ELR (cell line): ENCODE measurements around the gene DENND1C.
"Not testable (repeated sequence)": the region's sequence is repeated elsewhere in the genome, so short reads cannot be mapped to it uniquely, and the experiment has no call there.

ENCODE experiments used
- DNase-seq: peaks from one replicate; pipeline ENCODE4 v3.0.0-alpha.2; 2015; ENCODE audit warnings: low read depth

DENND1C gene

GRCh38 chr19:6453951-6454565 lies 27.5 kb downstream of the DENND1C start:
- no peak for DNase-seq

- DNase-seq, result no peak
These were observed 28.7 kb downstream of the DENND1C start for GRCh38 chr19:6452899-6453298.

- DNase-seq, result no peak
These were observed 29.4 kb downstream of the DENND1C start for GRCh38 chr19:6452223-6452614.

- no peak for DNase-seq
These were observed 29.9 kb downstream of the DENND1C start for GRCh38 chr19:6451583-6452222.

GRCh38 chr19:6450166-6450565 lies 31.4 kb downstream of the DENND1C start:
- no peak for DNase-seq

GRCh38 chr19:6448045-6448444 lies 33.5 kb downstream of the DENND1C start:
- DNase-seq, result no peak

GRCh38 chr19:6446452-6446851 lies 35.1 kb downstream of the DENND1C start:
- DNase-seq, result no peak

GRCh38 chr19:6443986-6444385 lies 37.6 kb downstream of the DENND1C start:
- DNase-seq, result no peak

GRCh38 chr19:6442087-6442688 lies 39.4 kb downstream of the DENND1C start:
- DNase-seq, result no peak

GRCh38 chr19:6440905-6441304 lies 40.7 kb downstream of the DENND1C start:
- DNase-seq, result no peak

- DNase-seq, result no peak
These were observed 41.8 kb downstream of the DENND1C start for GRCh38 chr19:6439743-6440142.

- DNase-seq, result no peak
These were observed 47.9 kb downstream of the DENND1C start, which contains the start of gene SLC25A41 for GRCh38 chr19:6433663-6434062. TSS of gene SLC25A41 (minus strand) at chr19:6433763. CDS start at chr19:6433693, 70 bp downstream.

GRCh38 chr19:6433165-6433564 lies 48.4 kb downstream of the DENND1C start:
- DNase-seq, result no peak

- DNase-seq, result no peak
These were observed 49.7 kb downstream of the DENND1C start for GRCh38 chr19:6431891-6432290.

- no peak for DNase-seq
These were observed 52.0 kb downstream of the DENND1C start for GRCh38 chr19:6429419-6430221.

- DNase-seq, result not testable (repeated sequence)
These were observed 52.7 kb downstream of the DENND1C start for GRCh38 chr19:6428692-6429418.

- no peak for DNase-seq
These were observed 54.5 kb downstream of the DENND1C start for GRCh38 chr19:6427131-6427530.

GRCh38 chr19:6425732-6426620 lies 55.6 kb downstream of the DENND1C start:
- DNase-seq, result no peak

- DNase-seq, result peak; percentile 100
These were observed 56.5 kb downstream of the DENND1C start for GRCh38 chr19:6424939-6425731.
